Mesendoderm (in vitro differentiated cells): ENCODE results near the gene RAB25.

Experiments used
- DNase-seq: peaks from one replicate; pipeline ENCODE4 v3.0.0; 2013
- H2AK5ac ChIP-seq: 2 replicates; pipeline ENCODE4 v1.6.1; 2013; ENCODE audit warnings: low read length, inconsistent platforms
- H2BK120ac ChIP-seq: 2 replicates; pipeline ENCODE4 v1.6.1; 2013; ENCODE audit warnings: low read depth, mild to moderate bottlenecking, low read length, moderate library complexity, mixed read lengths
- H2BK15ac ChIP-seq: replicated peaks from 2 replicates; pipeline ENCODE4 v1.6.1; 2013; ENCODE audit warnings: low read depth, mild to moderate bottlenecking, moderate library complexity
- H2BK5ac ChIP-seq: 2 replicates; pipeline ENCODE4 v1.6.1; 2013; ENCODE audit warnings: low read length, inconsistent platforms
- H3K18ac ChIP-seq: 2 replicates; pipeline ENCODE4 v1.6.1; 2013; ENCODE audit warnings: mild to moderate bottlenecking, low read length, mixed read lengths
- H3K23ac ChIP-seq: one replicate; pipeline ENCODE4 v1.6.1; 2013; ENCODE audit warnings: low read length
- H3K27ac ChIP-seq: 2 replicates; pipeline ENCODE4 v1.5.1; 2013; ENCODE audit warnings: low read depth, mild to moderate bottlenecking, inconsistent platforms, low read length, moderate library complexity
- H3K27me3 ChIP-seq: 2 replicates; pipeline ENCODE4 v1.6.1; 2013; ENCODE audit warnings: low read length, control low read depth, mild to moderate bottlenecking, inconsistent platforms; ENCODE audit not compliant: insufficient read depth, poor library complexity
- H3K36me3 ChIP-seq: 2 replicates; pipeline ENCODE4 v1.6.1; 2013; ENCODE audit warnings: low read length, inconsistent platforms; ENCODE audit not compliant: control insufficient read depth, insufficient read depth
- H3K4ac ChIP-seq: one replicate; pipeline ENCODE4 v1.6.1; 2013; ENCODE audit warnings: low read depth, mild to moderate bottlenecking, low read length, moderate library complexity
- H3K4me1 ChIP-seq: 2 replicates; pipeline ENCODE4 v1.6.1; 2013; ENCODE audit warnings: low read depth, low read length, inconsistent platforms; ENCODE audit not compliant: control insufficient read depth
- H3K4me2 ChIP-seq: 2 replicates; pipeline ENCODE4 v1.6.1; 2013; ENCODE audit warnings: low read length
- H3K4me3 ChIP-seq: 2 replicates; pipeline ENCODE4 v1.5.1; 2013; ENCODE audit warnings: mild to moderate bottlenecking, low read length
- H3K56ac ChIP-seq: one replicate; pipeline ENCODE4 v1.6.1; 2013; ENCODE audit warnings: low read length
- H3K79me1 ChIP-seq: 2 replicates; pipeline ENCODE4 v1.6.1; 2013; ENCODE audit warnings: low read length, inconsistent platforms
- H3K79me2 ChIP-seq: 2 replicates; pipeline ENCODE4 v1.6.1; 2013; ENCODE audit warnings: mild to moderate bottlenecking, low read length; ENCODE audit not compliant: control insufficient read depth, insufficient read depth
- H3K9ac ChIP-seq: 2 replicates; pipeline ENCODE4 v1.6.1; 2013; ENCODE audit warnings: low read length, inconsistent platforms
- H4K5ac ChIP-seq: one replicate; pipeline ENCODE4 v1.6.1; 2013; ENCODE audit warnings: low read length
- H4K8ac ChIP-seq: one replicate; pipeline ENCODE4 v1.6.1; 2013; ENCODE audit warnings: low read depth, mild to moderate bottlenecking, control low read depth, low read length, moderate library complexity
- WGBS: extraction: QIAGEN DNeasy Blood & Tissue Kit; methylation state at CpG from one replicate; pipeline ENCODE4 v1.1.7; 2013; ENCODE audit warnings: low lambda C conversion rate, missing lambda C conversion rate; ENCODE audit not compliant: insufficient coverage; ENCODE audit errors: extremely low coverage; 5-methylcytosine and 5-hydroxymethylcytosine counted together

The RAB25 gene

GRCh38 chr1:156052862-156053767 is 7.8 kb upstream of the RAB25 start:
- no peak overlapping the region for H2BK5ac ChIP-seq
- H4K8ac ChIP-seq, result no peak overlapping the region
- peak overlapping the region; percentile 76 for H3K9ac ChIP-seq
- H3K18ac ChIP-seq, result peak overlapping the region; percentile 44
- no peak overlapping the region for H4K5ac ChIP-seq
- WGBS, result no CpG with 5 or more reads among the region's 63 CpGs
- peaks cover 1% of the 10 kb centered on the region for H3K36me3 ChIP-seq
- no peak overlapping the region for H2AK5ac ChIP-seq
- no peaks in the 10 kb centered on the region for H3K27me3 ChIP-seq
- H3K4me2 ChIP-seq, result peak overlapping the region; percentile 76
- peaks cover 4% of the 10 kb centered on the region for H3K4me1 ChIP-seq
- peak overlapping the region; percentile 65 for H3K4ac ChIP-seq
- H3K79me1 ChIP-seq, result peaks cover 12% of the 10 kb centered on the region
- H3K56ac ChIP-seq, result peak overlapping the region; percentile 86
- H3K79me2 ChIP-seq, result peaks cover 16% of the 10 kb centered on the region
- no peak overlapping the region for H2BK15ac ChIP-seq
- H3K23ac ChIP-seq, result no peak overlapping the region
- H3K27ac ChIP-seq, result peak overlapping the region; percentile 71
- no peak overlapping the region for H2BK120ac ChIP-seq
- peak overlapping the region; percentile 84 for H3K4me3 ChIP-seq
- peak; percentile 83 for DNase-seq

- Histone ChIP-seq H3K27me3 (no peaks in the 10 kb centered on the region), H3K18ac (peak within 1 kb of the TSS; percentile 98), H3K79me1 (peaks cover 12% of the 10 kb centered on the region), H3K4me2 (peak within 1 kb of the TSS; percentile 76), H4K5ac (no peak within 1 kb of the TSS), H3K56ac (peak within 1 kb of the TSS; percentile 100), H3K36me3 (no peaks in the 10 kb centered on the region), H3K23ac (no peak within 1 kb of the TSS), H3K4ac (peak within 1 kb of the TSS; percentile 85), H3K79me2 (peaks cover 16% of the 10 kb centered on the region), H2BK5ac (peak within 1 kb of the TSS; percentile 83), H3K4me3 (peak within 1 kb of the TSS; percentile 84), H3K4me1 (peaks cover 4% of the 10 kb centered on the region), H2BK15ac (no peak within 1 kb of the TSS), H3K9ac (peak within 1 kb of the TSS; percentile 97), H4K8ac (no peak within 1 kb of the TSS), H3K27ac (peak within 1 kb of the TSS; percentile 90), H2BK120ac (peak within 1 kb of the TSS; percentile 48), H2AK5ac (no peak within 1 kb of the TSS)
- DNase-seq, result peak; percentile 93
- no CpG with 5 or more reads among the region's 49 CpGs for WGBS
These were observed 7.0 kb upstream of the RAB25 start, which contains the start of gene UBQLN4 for GRCh38 chr1:156053768-156054499. TSS of gene UBQLN4 (minus strand) at chr1:156053798. CDS start at chr1:156053701, 97 bp downstream.

- no peak within 1 kb of the TSS for H2BK15ac ChIP-seq
- peak within 1 kb of the TSS; percentile 97 for H3K9ac ChIP-seq
- peak within 1 kb of the TSS; percentile 100 for H3K56ac ChIP-seq
- peaks cover 4% of the 10 kb centered on the region for H3K4me1 ChIP-seq
- H4K5ac ChIP-seq, result no peak within 1 kb of the TSS
- peak within 1 kb of the TSS; percentile 48 for H2BK120ac ChIP-seq
- H4K8ac ChIP-seq, result peak within 1 kb of the TSS; percentile 0
- H3K36me3 ChIP-seq, result no peaks in the 10 kb centered on the region
- H3K23ac ChIP-seq, result peak within 1 kb of the TSS; percentile 1
- H3K4me2 ChIP-seq, result peak within 1 kb of the TSS; percentile 100
- peaks cover 12% of the 10 kb centered on the region for H3K79me1 ChIP-seq
- H3K79me2 ChIP-seq, result peaks cover 16% of the 10 kb centered on the region
- H3K4me3 ChIP-seq, result peak within 1 kb of the TSS; percentile 61
- peak within 1 kb of the TSS; percentile 88 for H2AK5ac ChIP-seq
- peak; percentile 99 for DNase-seq
- no peaks in the 10 kb centered on the region for H3K27me3 ChIP-seq
- H2BK5ac ChIP-seq, result peak within 1 kb of the TSS; percentile 94
- peak within 1 kb of the TSS; percentile 85 for H3K4ac ChIP-seq
- WGBS, result no CpG with 5 or more reads among the region's 53 CpGs
- H3K18ac ChIP-seq, result peak within 1 kb of the TSS; percentile 98
- peak within 1 kb of the TSS; percentile 90 for H3K27ac ChIP-seq
These were observed 6.3 kb upstream of the RAB25 start, which contains the start of gene LAMTOR2 for GRCh38 chr1:156054500-156055280. TSS of gene LAMTOR2 (plus strand) at chr1:156054782. CDS start at chr1:156054890, 108 bp downstream.

- Histone ChIP-seq H2AK5ac (peak overlapping the region; percentile 88), H3K4me2 (peak overlapping the region; percentile 100), H2BK5ac (no peak overlapping the region), H3K23ac (peak overlapping the region; percentile 1), H3K4me3 (peak overlapping the region; percentile 61), H3K27ac (peak overlapping the region; percentile 18), H4K5ac (no peak overlapping the region), H3K4me1 (peaks cover 4% of the 10 kb centered on the region), H3K4ac (peak overlapping the region; percentile 18), H3K79me1 (peaks cover 12% of the 10 kb centered on the region), H2BK15ac (no peak overlapping the region), H3K79me2 (peaks cover 16% of the 10 kb centered on the region), H3K56ac (peak overlapping the region; percentile 100), H3K18ac (no peak overlapping the region), H3K36me3 (no peaks in the 10 kb centered on the region), H4K8ac (no peak overlapping the region), H3K9ac (peak overlapping the region; percentile 97), H3K27me3 (no peaks in the 10 kb centered on the region), H2BK120ac (no peak overlapping the region)
- no CpG with 5 or more reads among the region's 17 CpGs for WGBS
- DNase-seq, result no peak
These were observed 5.5 kb upstream of the RAB25 start for GRCh38 chr1:156055281-156056048.
